ENCODE data around the gene TTN.

The TTN gene

GRCh38 chr2:178480227-178481181 lies 326.7 kb downstream of the TTN start, which contains the start of gene PLEKHA3:
TSS of gene PLEKHA3 (plus strand) at chr2:178480457. CDS start at chr2:178480870, 413 bp downstream.
- peak; percentile 81 for FAIRE-seq

GRCh38 chr2:178479758-178480226 lies 327.4 kb downstream of the TTN start:
- DNase-seq (ENCODE audit: insufficient read length, low spot score) (no peak), FAIRE-seq (no peak)
- no peak for TF ChIP-seq POLR2A (IDR thresholded peaks at IDR 0.05; ENCODE audit: low read depth, low read length)

More at GRCh38 chr2:178480227-178481181, 326.7 kb downstream of the TTN start, which contains the start of gene PLEKHA3:
- peak; percentile 91 for DNase-seq (ENCODE audit: insufficient read length, low spot score)
- TF ChIP-seq POLR2A (IDR thresholded peaks at IDR 0.05; ENCODE audit: low read depth, low read length): peak; percentile 39; the same call in 1 of the 2 replicates

- no peak for DNase-seq (ENCODE audit: insufficient read length, low spot score)
- no peak for FAIRE-seq
- no peak for TF ChIP-seq POLR2A (IDR thresholded peaks at IDR 0.05; ENCODE audit: low read depth, low read length)
These were observed 328.0 kb downstream of the TTN start for GRCh38 chr2:178479275-178479616.

DNA sequence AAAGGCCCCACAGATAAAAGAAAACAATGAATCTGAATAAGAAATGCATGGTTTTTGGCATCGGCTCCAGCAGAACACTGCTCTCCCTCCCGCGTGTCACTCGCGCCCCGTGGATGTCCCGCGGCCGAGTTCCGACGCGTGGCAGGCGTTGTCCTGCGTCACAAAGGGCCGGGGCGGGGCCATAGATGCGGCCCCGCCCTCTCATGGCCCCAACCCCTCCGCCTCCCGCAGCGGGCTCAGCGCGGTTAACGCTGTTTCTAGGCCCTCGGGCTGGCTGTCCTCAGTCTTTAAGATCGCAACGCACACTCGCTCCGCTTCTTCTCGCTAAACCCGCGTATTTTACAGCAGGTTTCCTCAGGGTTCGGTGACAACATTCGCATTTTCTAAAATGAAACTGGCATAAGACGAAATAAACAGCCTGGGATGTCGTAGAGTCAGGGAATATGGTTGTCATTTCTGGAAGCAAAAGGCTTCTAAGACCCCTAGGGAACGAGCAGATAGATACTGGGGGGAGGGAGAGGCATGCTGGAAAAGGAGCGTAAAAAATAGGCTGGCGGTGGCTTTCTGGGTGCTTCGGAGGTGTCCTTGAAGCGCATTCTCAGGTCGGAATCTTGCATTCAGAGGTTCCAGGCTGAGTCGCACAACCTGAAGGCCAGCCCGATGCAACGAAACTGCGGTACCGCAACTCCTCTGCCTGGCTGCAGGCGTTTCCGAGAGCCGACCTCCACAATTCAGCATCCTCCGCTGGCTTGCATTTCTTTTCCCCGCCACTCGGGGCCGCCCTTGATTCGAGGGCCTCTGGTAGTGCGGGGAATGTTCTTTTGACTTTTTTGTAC lies 328.6 kb downstream of the TTN start, which contains the start of gene FKBP7:
Gene FKBP7 (minus strand): TSS at position 162 of the 836 bp plus-strand sequence. CDS start 101 bp downstream, at position 61.
- peak; percentile 65; the same call in 1 of the 2 replicates for TF ChIP-seq POLR2A (IDR thresholded peaks at IDR 0.05; ENCODE audit: low read depth, low read length)
- peak; percentile 71 for FAIRE-seq
- DNase-seq (ENCODE audit: insufficient read length, low spot score): peak; percentile 52

GRCh38 chr2:178478130-178478438 lies 329.1 kb downstream of the TTN start:
- DNase-seq (ENCODE audit: insufficient read length, low spot score) (no peak), FAIRE-seq (no peak)
- no peak for TF ChIP-seq POLR2A (IDR thresholded peaks at IDR 0.05; ENCODE audit: low read depth, low read length)

- FAIRE-seq: no peak
- no peak for DNase-seq (ENCODE audit: insufficient read length, low spot score)
- no peak for TF ChIP-seq POLR2A (IDR thresholded peaks at IDR 0.05; ENCODE audit: low read depth, low read length)
These were observed 329.6 kb downstream of the TTN start for GRCh38 chr2:178477443-178478129.

- FAIRE-seq (no peak), DNase-seq (ENCODE audit: insufficient read length, low spot score) (no peak)
- TF ChIP-seq POLR2A (IDR thresholded peaks at IDR 0.05; ENCODE audit: low read depth, low read length): no peak
These were observed 330.7 kb downstream of the TTN start for GRCh38 chr2:178476477-178476876.
